Fibroblast of mammary gland (primary cell): ENCODE data around the gene COL4A1.

Experiments used
- DNase-seq: peaks from one replicate; pipeline ENCODE4 v3.0.0-alpha.2; 2010; ENCODE audit warnings: low read depth
- H3K4me3 ChIP-seq: 2 replicates; pipeline ENCODE4 v1.5.1; 2011; ENCODE audit warnings: low read depth, mild to moderate bottlenecking, low read length, moderate library complexity; ENCODE audit not compliant: control insufficient read depth
- TF ChIP-seq, protein P1 (sequence below): conservative IDR thresholded peaks from 2 replicates; pipeline ENCODE4 v1.5.1; 2011; ENCODE audit warnings: low read depth, low read length, inconsistent platforms; ENCODE audit not compliant: control insufficient read depth, insufficient read depth

COL4A1 gene

DNA sequence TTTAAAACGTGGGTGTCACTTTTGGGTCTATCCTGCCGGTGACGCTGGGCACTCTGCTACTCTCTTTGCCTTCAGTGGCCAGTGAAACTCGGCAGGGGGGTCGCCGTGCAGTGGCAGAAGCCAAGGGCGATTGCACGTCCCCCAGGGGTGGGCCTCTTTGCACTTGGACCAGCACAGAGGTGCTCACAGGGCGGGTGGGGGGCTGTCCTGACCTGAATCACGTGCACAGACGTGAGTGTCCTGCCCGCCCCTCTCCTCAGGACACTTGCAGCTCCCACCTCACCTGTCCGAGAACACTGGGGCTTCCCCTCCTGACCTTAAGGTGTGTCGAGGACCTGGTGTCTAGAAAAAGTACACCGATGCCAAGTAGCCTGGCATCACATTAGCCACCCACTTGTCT is 16.1 kb downstream of the COL4A1 start:
- H3K4me3 ChIP-seq: no peak overlapping the region
- TF ChIP-seq, protein P1, sequence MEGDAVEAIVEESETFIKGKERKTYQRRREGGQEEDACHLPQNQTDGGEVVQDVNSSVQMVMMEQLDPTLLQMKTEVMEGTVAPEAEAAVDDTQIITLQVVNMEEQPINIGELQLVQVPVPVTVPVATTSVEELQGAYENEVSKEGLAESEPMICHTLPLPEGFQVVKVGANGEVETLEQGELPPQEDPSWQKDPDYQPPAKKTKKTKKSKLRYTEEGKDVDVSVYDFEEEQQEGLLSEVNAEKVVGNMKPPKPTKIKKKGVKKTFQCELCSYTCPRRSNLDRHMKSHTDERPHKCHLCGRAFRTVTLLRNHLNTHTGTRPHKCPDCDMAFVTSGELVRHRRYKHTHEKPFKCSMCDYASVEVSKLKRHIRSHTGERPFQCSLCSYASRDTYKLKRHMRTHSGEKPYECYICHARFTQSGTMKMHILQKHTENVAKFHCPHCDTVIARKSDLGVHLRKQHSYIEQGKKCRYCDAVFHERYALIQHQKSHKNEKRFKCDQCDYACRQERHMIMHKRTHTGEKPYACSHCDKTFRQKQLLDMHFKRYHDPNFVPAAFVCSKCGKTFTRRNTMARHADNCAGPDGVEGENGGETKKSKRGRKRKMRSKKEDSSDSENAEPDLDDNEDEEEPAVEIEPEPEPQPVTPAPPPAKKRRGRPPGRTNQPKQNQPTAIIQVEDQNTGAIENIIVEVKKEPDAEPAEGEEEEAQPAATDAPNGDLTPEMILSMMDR: no peak
- DNase-seq: no peak

DNA sequence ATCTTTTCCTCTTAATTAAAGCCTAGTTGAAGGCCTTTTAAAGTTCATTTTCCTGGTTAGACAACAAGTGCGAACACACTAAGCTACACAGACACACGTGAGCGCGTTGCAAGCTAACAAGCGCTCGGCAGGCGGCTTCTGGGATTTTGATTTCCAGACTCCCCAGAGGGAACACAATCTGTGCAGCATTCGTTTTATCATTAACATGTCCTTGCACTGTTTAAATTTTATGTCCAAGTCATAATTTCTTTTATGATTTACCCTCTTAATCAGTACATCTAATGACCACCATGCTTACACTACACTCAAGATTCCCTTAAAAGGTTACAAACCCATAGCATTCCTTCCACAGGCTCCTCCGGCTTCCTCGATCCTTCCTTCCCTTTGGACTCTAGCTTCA is 16.8 kb downstream of the COL4A1 start:
- TF ChIP-seq, protein P1: no peak
- DNase-seq: no peak
- H3K4me3 ChIP-seq: no peak overlapping the region

DNA sequence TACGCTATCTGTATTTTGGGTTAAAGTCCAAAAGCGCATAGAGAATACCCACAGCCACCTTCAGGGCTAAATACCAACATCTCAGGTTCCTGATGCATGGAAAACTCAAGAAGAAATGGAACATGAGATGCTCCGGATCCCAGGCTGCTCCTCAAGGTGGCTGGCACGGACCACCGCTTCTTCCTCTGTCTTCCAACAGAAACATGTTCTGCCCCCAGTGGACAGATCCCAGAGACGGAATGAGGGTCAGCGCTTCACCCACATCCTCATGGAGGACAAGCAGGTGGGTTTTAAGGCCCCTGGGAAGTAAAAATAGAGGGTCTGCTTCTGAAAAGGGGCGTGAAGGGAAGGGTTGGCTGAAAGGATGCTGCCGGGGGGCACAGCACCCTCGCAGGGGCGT is 17.3 kb downstream of the COL4A1 start:
- no peak overlapping the region for H3K4me3 ChIP-seq
- TF ChIP-seq, protein P1: no peak
- DNase-seq: no peak

DNA sequence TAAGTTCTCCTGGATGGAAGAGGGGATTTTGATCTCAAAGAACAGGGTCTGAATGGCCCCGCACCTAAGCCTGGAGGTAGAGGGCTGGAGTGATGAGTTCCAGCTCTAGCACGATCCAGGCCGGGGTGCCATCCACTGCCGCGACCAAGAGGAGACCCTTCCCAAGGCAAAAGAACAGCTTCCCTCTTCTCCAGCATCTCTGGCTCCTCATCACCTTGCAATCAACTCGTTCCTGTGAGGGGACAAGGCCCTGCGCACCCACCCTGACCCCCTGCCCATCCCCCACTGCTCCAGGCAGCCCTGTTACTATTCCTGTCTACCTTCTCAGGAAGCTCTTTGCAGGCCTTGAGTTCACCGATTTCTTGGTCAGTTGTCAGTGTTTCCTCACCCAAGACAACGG is 17.8 kb downstream of the COL4A1 start:
- DNase-seq: no peak
- TF ChIP-seq, protein P1: no peak
- no peak overlapping the region for H3K4me3 ChIP-seq

DNA sequence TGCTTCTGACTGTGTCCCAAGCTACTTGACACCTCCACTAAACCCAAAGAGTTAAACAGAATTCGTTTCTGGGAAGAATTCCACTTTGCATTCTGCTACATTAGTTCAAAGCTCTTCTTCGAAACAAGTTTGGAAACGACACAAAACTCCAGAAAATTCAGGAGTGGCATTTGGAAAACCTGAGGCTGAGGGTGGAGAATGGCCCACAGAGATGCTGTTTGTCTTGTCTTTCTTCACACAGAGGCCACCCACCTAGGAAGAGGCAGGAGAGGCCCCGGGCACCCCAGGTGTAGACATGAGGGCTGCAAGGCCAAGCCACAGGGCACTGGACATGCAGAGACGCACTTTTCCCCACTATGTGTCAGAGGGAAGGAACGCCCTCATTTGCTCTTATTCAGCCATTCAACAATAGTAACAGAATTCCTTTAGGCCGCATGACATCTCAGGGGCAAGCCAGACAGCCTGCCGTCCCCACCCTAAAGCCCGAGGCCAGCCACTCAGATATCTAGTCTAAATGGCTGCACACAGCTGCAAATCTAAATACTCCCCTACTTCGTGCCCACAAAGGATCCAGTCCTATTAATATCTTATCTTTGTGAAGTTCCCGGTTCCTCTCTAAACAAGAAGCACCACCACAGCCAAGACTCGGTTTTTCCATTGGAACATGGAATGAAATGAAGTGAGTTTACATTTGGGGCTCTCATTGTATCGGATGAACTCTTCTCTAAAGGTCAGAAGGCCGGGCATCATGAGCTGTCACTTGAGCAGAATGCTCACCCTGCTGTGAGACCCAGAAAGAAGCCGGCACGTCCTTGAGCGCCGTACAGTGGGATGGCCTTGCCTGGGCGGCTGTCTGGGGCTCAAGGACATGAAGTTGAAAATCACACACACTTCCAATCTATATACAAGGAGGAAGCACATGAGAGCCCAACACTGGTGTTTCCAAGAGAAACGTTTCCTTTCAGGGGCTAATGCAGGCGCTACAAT is 19.8 kb downstream of the COL4A1 start:
- DNase-seq: no peak
- no peak overlapping the region for H3K4me3 ChIP-seq
- TF ChIP-seq, protein P1: no peak

DNA sequence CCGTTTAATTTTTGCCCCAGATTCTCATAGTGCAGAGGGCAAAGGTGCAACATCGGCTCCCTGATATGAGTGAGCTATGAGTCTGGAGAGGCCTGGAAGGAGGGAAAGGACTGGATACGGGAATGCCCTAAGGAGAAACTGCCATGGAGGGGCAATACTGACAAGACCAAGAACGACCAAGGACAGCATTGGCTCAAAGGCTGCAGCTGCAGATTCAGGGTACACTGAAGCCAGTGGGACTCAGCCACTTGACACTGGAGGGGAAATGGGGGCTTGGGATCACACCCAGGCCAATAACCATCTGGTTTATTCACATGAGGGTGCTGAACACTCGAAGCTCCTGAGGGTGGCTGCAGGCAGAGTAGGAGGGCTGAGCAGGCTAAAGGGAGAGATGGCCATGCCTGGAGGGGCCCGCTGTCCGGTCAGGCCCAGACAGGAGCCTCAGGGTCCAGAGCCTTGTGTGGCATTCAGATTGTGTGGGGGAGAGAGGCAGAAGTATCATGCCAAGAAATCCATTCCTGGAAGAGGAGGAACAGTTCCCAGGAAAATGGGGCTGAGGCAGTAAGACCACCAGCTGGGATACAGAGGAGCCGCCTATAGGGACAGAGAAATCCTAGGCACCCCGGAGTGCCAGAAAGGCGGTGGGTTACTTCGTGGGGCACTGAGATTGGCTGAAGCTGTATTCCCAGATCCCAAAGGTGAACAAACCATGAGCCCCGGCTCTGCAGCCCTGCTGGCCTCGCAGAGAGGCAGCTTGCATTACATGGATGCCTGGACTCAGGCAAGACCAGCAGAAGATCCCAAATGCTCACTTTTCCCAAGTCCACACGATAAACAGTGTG is 20.7 kb downstream of the COL4A1 start:
- DNase-seq: no peak
- H3K4me3 ChIP-seq: no peak overlapping the region
- TF ChIP-seq, protein P1: no peak
